Fibroblast of gingiva (primary cell): ENCODE measurements around the gene IFITM2.
"Not testable (repeated sequence)": the region's sequence is repeated elsewhere in the genome, so short reads cannot be mapped to it uniquely, and the experiment has no call there.

Experiments used
- DNase-seq: peaks from one replicate; pipeline ENCODE4 v3.0.0-alpha.2; 2011; ENCODE audit warnings: low read depth

Gene IFITM2

GRCh38 chr11:342328-342727 lies 34.7 kb downstream of the IFITM2 start:
- DNase-seq: no peak

GRCh38 chr11:344836-345578 lies 37.4 kb downstream of the IFITM2 start:
- DNase-seq: no peak

GRCh38 chr11:346529-346928 lies 38.9 kb downstream of the IFITM2 start:
- no peak for DNase-seq

GRCh38 chr11:349270-349954 lies 41.8 kb downstream of the IFITM2 start:
- not testable (repeated sequence) for DNase-seq

GRCh38 chr11:350033-350722 lies 42.6 kb downstream of the IFITM2 start:
- not testable (repeated sequence) for DNase-seq

- no peak for DNase-seq
These were observed 43.2 kb downstream of the IFITM2 start for GRCh38 chr11:350723-351255.

GRCh38 chr11:351411-351810 lies 43.8 kb downstream of the IFITM2 start:
- DNase-seq: no peak

GRCh38 chr11:352456-353031 lies 44.9 kb downstream of the IFITM2 start:
- no peak for DNase-seq

GRCh38 chr11:353179-353873 lies 45.7 kb downstream of the IFITM2 start:
- peak; percentile 92 for DNase-seq

- DNase-seq: peak; percentile 98
These were observed 48.2 kb downstream of the IFITM2 start for GRCh38 chr11:355581-356458.

- DNase-seq: no peak
These were observed 49.0 kb downstream of the IFITM2 start for GRCh38 chr11:356610-357009.

- no peak for DNase-seq
These were observed 50.0 kb downstream of the IFITM2 start for GRCh38 chr11:357582-357981.

GRCh38 chr11:358129-358800 lies 50.6 kb downstream of the IFITM2 start:
- no peak for DNase-seq
